ENCODE results near the gene CHRNA3.
A peak's percentile ranks its signal among the peaks of the same experiment; 100 is the strongest.

The CHRNA3 gene

DNA sequence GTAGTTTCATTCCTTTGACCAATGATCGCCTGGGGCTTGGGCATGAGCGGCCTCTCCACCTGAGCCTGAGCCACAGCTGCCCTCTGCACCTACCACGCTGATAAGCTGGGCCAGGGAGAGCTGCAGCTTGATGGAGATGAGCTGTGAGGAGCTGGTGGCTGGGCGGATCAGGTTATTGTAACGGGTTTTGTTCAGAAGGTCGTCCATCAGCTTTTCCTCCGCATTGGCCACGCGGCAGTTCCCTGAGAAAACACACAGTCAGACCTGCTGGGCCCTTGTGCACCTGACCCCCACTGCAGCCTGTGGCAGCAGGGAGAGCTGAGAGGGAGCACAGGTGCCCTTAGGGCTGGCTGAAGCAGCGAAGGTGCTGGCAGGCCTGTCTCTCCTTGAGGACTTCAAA lies 14.6 kb upstream of the CHRNA3 start:
- no peak for DNase-seq

- peak; percentile 38 to 79 for DNase-seq
These were observed 13.7 kb upstream of the CHRNA3 start for GRCh38 chr15:78634210-78635145.

DNA sequence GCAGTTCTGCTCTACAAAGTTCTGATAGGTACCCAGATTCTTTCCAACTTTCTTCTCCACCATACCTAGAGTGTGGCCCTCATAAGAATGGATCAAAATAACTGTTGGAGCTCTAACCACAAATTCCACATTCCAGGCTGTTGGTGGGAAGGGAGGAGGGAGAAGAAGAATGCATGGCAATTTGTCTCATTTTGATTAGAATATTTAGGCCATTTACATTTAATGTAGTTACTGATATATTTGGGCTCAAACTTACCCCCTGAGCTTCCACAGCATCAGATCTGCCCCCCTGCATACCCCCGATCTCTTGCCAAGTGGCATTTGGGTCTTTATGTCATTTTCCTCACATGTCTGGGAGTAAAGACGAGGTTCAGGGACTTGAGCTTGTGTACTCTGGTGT lies 12.6 kb upstream of the CHRNA3 start:
- no peak for DNase-seq

GRCh38 chr15:78630886-78631633 lies 10.3 kb upstream of the CHRNA3 start:
- DNase-seq, result no peak

DNA sequence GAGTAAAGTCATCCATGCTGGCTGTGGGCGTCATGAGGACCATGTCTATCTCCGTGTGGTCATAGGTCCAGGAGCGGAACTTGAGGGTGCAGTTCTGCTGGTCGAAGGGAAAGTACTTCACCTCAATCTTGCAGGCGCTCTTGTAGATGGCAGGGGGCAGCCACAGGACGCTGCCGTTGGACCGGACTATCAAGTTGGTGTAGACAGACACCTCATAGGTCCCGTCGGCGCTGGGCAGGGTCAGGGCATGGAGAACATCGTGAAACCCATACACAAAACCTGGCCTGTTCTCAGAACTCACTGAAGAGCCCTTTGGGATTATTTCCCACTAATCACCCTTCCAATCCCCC lies 8.9 kb upstream of the CHRNA3 start:
- no peak for DNase-seq

DNA sequence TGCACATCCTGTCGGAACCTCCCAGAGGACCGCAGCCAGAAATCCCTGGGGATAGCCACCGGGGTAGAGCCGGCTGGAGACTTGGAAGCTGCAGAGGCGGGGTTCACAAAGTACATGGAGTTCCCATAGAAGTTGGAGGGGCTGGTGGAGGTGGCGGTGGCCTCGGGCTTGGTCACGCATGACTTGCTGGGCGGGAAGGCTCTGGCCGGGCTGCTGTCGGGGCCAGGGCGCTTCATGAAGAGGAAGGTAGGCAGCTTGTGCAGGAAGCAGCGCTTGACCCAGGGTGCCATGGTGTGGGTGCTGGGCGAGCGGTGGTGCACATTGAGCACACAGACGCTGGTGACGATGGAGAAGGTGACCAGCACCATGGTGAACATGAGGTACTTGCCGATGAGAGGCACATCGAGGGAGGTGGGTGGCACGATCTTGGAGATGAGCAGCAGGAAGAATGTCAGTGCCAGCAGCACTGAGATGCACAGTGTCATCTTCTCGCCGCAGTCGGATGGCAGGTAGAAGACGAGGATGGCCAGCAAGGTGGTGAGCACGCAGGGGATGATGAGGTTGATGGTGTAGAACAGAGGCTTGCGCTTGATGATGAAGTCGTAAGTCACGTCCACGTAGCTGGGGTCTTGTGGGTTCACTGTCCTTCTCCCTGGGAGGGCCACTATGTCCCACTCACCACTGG lies 8.4 kb upstream of the CHRNA3 start:
- no peak for DNase-seq

GRCh38 chr15:78628227-78628626 lies 7.4 kb upstream of the CHRNA3 start:
- no peak for DNase-seq

DNA sequence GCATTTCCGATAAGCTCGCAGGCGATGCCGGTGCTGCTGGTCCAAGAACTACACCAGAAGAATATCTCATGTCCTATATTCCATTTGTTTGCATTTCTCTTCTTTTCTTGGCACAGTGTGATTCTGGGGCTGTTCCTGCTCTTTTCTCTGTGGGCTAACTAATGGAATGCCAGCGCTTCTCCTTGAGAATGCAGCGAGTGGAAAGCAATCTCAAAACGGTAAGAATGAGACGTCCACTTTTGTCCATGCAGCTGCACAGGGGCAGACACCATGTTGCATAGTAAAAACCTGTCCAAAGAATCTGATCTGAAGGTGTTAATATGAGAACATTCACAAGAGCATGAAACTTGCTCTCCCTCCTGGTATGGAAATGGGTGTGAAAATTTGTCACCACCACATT lies 6.6 kb upstream of the CHRNA3 start:
- no peak for DNase-seq

GRCh38 chr15:78626381-78626995 lies 5.7 kb upstream of the CHRNA3 start:
- DNase-seq, result peak; percentile 66 to 79

DNA sequence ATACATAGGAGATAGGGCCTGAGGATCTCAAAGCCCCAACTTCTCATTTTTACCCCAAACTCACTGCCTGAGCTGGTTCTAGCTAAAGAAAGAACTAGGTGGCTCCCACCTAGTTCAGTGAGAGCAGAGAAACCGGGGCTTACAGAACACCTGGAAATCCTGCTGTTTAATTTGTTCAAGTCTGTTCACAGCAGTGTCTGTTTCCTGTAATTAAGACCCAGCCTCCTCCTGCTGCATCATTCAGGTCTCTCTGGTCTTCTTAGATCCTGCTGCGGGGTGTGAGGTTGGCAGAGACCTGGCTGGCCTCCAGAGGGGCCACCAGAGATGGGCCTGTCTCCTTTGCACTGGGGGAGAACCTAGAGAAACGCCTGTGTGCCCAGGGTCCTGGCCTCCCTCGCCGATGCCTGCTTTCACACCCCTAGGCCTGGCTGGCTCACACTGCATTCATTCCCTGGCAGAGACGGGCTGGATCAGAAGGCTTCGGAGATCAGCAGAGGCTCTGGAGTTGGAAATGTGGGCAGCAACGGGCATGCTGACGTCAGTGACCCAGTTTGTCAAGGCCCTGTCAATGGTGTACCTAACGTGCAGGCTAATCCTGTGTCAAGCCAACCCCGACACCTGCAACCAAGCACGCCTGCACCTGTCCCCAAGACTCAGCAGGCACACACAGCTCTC lies 4.9 kb upstream of the CHRNA3 start:
- DNase-seq, result peak in 1 of 2 experiments; percentile 36

GRCh38 chr15:78624651-78625590 lies 4.1 kb upstream of the CHRNA3 start:
- no peak for DNase-seq

- no peak for DNase-seq
These were observed 3.1 kb upstream of the CHRNA3 start for GRCh38 chr15:78623786-78624497.

DNA sequence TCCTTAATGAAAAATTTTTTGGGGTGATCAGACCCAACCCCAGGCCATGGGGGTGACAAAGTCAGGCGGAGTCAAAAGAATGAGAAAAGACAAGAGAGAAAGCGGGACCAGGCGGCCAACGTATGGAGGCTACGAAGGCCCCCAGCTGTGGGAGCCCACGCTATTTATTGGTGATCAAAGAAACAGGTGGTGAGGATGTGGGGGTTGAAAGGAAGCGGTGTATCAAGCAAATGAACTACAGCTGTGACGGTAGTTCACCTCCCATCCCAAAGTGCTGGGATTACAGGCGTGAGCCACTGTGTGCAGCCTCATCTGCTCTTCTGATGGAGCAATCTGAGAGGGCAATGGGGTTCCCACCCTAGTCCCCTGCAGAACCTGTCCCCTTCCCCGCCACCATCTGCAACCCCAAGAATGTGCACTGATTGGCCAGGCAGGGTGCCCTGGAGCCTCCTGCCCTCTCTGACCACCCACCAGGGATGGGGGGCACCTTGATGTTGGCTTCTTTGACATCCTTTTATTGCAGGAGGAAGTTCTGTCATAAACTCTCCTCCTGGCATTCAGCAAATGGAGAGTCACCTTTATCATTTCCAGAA lies 1.1 kb upstream of the CHRNA3 start:
- peak in 1 of 2 experiments; percentile 39 for DNase-seq

DNA sequence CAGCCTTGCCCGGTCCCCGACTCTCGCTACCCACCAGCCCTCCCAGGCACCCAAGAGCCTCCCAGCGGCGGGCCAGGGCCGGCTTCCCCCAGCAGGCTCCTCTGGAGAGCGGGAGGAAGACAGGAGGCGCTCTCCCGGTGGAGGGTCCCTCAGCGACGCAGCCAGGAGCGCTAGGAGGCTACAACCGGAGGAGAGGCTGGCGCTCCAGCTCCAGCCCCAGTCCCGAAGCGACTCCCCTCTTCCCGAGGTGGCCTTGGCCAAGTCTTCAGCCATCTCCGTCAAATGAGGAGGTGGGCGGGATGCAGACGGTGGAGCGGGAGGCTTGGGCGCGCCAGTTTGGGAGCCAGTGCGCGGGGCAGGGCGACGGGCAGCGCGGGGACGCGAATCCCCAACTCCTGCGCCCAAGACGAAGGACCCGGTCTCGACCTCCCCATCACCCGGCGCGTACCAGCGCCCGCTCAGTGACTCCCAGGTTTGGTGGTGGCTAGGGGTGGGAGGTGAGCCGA lies 722 bp downstream of the CHRNA3 start:
- DNase-seq, result peak; percentile 48 to 74

GRCh38 chr15:78619022-78619950 lies 1.5 kb downstream of the CHRNA3 start:
- no peak for DNase-seq

DNA sequence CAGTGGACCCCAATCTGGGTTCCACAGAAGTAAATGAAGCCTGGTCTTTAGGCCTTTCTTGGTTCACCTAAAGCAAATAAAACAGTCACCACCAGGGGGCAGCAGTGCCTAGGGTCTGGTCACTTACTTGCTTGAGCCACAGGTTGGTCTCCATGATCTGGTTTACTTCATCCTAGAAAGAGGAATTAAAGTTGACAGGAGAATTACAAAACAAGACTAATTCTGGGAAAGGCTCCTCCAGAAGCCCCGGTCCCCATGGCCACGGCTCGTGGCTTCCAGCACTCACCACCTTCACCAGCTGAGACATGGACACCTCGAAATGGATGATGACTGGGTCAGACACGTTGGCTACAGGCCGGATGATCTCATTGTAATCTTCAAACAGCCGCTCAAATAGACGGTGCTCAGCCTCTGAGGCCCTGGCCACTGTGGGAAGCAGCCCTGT lies 2.3 kb downstream of the CHRNA3 start:
- peak; percentile 90 to 92 for DNase-seq

DNA sequence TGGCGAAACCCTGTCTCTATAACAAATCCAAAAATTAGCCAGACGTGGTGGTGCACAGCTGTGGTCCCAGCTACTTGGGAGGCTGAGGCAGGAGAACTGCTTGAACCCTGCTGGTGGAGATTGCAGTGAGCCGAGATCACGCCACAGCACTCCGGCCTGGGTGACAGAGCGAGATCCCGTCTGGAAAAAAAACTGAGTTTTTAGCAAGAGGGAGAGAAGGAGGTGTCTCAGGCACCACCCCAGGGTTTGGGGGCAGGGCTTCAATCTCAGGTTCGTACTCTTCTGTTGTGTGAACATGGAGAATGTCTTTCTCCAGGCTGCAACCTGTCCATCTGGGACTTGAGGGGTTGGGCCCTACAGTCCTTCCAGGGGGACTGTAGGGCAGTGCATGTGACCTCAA lies 2.7 kb downstream of the CHRNA3 start:
- DNase-seq, result no peak

- DNase-seq, result peak; percentile 74 to 82
These were observed 3.3 kb downstream of the CHRNA3 start for GRCh38 chr15:78617516-78617915.

DNA sequence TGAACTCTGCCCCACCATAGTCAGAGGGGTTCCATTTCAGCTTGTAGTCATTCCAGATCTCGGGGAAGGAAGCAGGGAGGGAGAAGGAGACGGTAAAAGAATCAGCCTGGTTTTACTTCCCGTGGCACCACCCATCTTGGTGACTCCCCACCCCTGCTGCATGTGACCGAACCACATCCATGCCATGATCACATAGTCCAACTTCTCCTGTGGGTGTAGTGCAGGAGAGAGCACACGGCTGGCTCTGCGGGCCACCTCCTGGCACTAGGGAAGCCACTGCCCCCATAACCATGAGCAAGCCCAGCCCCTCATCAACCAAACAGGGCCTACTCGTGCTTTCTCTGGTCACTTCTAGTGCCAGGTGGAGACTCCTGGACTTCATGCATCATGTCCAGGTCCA lies 3.7 kb downstream of the CHRNA3 start:
- DNase-seq, result no peak
